GM18507 (cell line): ENCODE results near the gene MBP.

Experiments
- DNase-seq: peaks from one replicate; pipeline ENCODE4 v3.0.0; 2011; ENCODE audit warnings: low read depth; ENCODE audit not compliant: insufficient read length; ENCODE audit errors: extremely low spot score
- FAIRE-seq: peaks from 2 replicates; lab custom pipeline; 2011; peaks lifted over from hg19 to GRCh38; lab: Jason Lieb, UNC

MBP gene

GRCh38 chr18:77136076-77136718 lies 3.6 kb upstream of the MBP start:
- FAIRE-seq (no peak), DNase-seq (no peak)

GRCh38 chr18:77135339-77136075 lies 2.9 kb upstream of the MBP start:
- DNase-seq (no peak), FAIRE-seq (no peak)

- DNase-seq (no peak), FAIRE-seq (no peak)
These were observed 2.0 kb upstream of the MBP start for GRCh38 chr18:77134611-77135010.

GRCh38 chr18:77133835-77134496 lies 1.4 kb upstream of the MBP start:
- FAIRE-seq, result peak; percentile 41

GRCh38 chr18:77133051-77133834 lies 660 bp upstream of the MBP start:
- FAIRE-seq (no peak), DNase-seq (no peak)

More at GRCh38 chr18:77133835-77134496, 1.4 kb upstream of the MBP start:
- no peak for DNase-seq

GRCh38 chr18:77131652-77132368 lies 773 bp downstream of the MBP start:
- DNase-seq, result no peak
- peak; percentile 74 for FAIRE-seq

GRCh38 chr18:77131100-77131651 lies 1.4 kb downstream of the MBP start:
- DNase-seq (no peak), FAIRE-seq (peak; percentile 81)

GRCh38 chr18:77130229-77131099 lies 2.1 kb downstream of the MBP start:
- FAIRE-seq, result no peak
- no peak for DNase-seq

- DNase-seq (no peak), FAIRE-seq (no peak)
These were observed 3.4 kb downstream of the MBP start for GRCh38 chr18:77129150-77129551.

GRCh38 chr18:77127769-77128671 lies 4.6 kb downstream of the MBP start:
- DNase-seq, result no peak

GRCh38 chr18:77124452-77124922 lies 8.1 kb downstream of the MBP start:
- peak; percentile 94 for FAIRE-seq
- DNase-seq, result no peak

More at GRCh38 chr18:77127769-77128671, 4.6 kb downstream of the MBP start:
- peak; percentile 96 for FAIRE-seq

- FAIRE-seq (peak; percentile 75), DNase-seq (no peak)
These were observed 9.0 kb downstream of the MBP start for GRCh38 chr18:77123320-77124231.

- no peak for FAIRE-seq
- DNase-seq, result no peak
These were observed 11.1 kb downstream of the MBP start for GRCh38 chr18:77121523-77121922.

GRCh38 chr18:77119851-77120491 lies 12.6 kb downstream of the MBP start:
- FAIRE-seq, result no peak

GRCh38 chr18:77119101-77119850 lies 13.3 kb downstream of the MBP start:
- no peak for DNase-seq
- FAIRE-seq, result no peak

More at GRCh38 chr18:77119851-77120491, 12.6 kb downstream of the MBP start:
- no peak for DNase-seq
